ENCODE measurements around the gene CFD. TPM values are rescaled to one million over a fixed set of nuclear protein-coding genes. Genes with fewer than 3 reads are reported as not detected.
"Not testable (repeated sequence)": the region's sequence is repeated elsewhere in the genome, so short reads cannot be mapped to it uniquely, and the experiment has no call there.

CFD gene
- polyA plus RNA-seq, 1 donor from 2014 or later = 6.3 TPM

GRCh38 chr19:820212-820611 is 39.3 kb upstream of the CFD start:
- H3K27ac Mint-ChIP-seq = peak overlapping the region in 1 of 3 donors; percentile 70
- H3K4me3 Mint-ChIP-seq, H3K36me3 Mint-ChIP-seq: not testable (repeated sequence)

DNA sequence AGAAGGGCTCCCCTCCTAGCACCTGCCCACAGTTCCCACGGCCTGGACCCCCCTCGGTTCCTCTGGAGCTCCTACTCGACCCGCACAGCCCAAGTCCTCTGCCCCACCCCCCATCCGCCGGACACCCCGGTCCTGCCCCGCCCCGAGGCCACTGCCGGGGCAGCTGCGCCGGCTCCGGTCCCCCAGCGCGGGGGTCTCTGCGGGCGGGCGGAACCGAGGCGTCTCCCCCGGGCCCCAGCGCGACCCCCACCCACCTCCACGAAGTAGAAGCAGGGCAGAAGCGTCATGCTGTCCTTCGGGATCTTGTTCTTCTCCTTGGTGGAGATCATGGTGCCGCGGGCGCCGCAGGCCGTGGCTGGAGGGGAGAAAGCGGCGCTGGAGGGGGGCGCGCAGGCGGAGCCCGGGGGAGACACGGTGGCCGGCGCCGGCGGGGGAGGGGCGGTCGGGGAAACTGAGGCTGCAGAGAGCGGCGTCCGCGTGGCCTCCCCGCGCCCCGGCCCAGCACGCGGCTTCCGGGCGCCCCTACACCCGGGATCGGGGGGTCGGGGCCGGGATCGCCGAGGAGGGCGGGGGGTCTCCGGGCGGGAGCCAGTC is 38.1 kb upstream of the CFD start:
- no peaks in the 10 kb centered on the region for H3K9me3 Mint-ChIP-seq
- H3K4me3 Mint-ChIP-seq = no peak overlapping the region
- H3K36me3 Mint-ChIP-seq = no peaks in the 10 kb centered on the region
- peaks cover 24% of the 10 kb centered on the region for H3K27me3 Mint-ChIP-seq
- H3K4me1 Mint-ChIP-seq = no peaks in the 10 kb centered on the region
- no peak overlapping the region for H3K27ac Mint-ChIP-seq

More at GRCh38 chr19:820212-820611, 39.3 kb upstream of the CFD start:
- H3K9me3 Mint-ChIP-seq, H3K4me1 Mint-ChIP-seq: not testable (repeated sequence)
- peaks cover 19% of the 10 kb centered on the region for H3K27me3 Mint-ChIP-seq

GRCh38 chr19:821825-822503 is 37.5 kb upstream of the CFD start, which contains the start of gene PLPPR3:
TSS of gene PLPPR3 (minus strand) at chr19:821955. CDS start at chr19:821559, 396 bp downstream.
- Mint-ChIP-seq H3K27ac (peak within 1 kb of the TSS in 1 of 3 donors; percentile 48), H3K4me1 (no peaks in the 10 kb centered on the region), H3K9me3 (no peaks in the 10 kb centered on the region), H3K4me3 (peak within 1 kb of the TSS in 2 of 4 donors; percentile 60 to 63), H3K27me3 (peaks cover 24% of the 10 kb centered on the region), H3K36me3 (no peaks in the 10 kb centered on the region)

GRCh38 chr19:823565-824121 is 35.8 kb upstream of the CFD start:
- Mint-ChIP-seq H3K27me3 (peaks cover 24% of the 10 kb centered on the region), H3K4me1 (no peaks in the 10 kb centered on the region), H3K9me3 (no peaks in the 10 kb centered on the region), H3K4me3 (no peak overlapping the region), H3K27ac (peak overlapping the region in 1 of 3 donors; percentile 21), H3K36me3 (no peaks in the 10 kb centered on the region)

- Mint-ChIP-seq H3K27me3 (peaks cover 28% of the 10 kb centered on the region), H3K4me3 (no peak overlapping the region), H3K9me3 (no peaks in the 10 kb centered on the region), H3K4me1 (no peaks in the 10 kb centered on the region), H3K36me3 (no peaks in the 10 kb centered on the region), H3K27ac (no peak overlapping the region)
These were observed 34.6 kb upstream of the CFD start for GRCh38 chr19:824885-825284.

DNA sequence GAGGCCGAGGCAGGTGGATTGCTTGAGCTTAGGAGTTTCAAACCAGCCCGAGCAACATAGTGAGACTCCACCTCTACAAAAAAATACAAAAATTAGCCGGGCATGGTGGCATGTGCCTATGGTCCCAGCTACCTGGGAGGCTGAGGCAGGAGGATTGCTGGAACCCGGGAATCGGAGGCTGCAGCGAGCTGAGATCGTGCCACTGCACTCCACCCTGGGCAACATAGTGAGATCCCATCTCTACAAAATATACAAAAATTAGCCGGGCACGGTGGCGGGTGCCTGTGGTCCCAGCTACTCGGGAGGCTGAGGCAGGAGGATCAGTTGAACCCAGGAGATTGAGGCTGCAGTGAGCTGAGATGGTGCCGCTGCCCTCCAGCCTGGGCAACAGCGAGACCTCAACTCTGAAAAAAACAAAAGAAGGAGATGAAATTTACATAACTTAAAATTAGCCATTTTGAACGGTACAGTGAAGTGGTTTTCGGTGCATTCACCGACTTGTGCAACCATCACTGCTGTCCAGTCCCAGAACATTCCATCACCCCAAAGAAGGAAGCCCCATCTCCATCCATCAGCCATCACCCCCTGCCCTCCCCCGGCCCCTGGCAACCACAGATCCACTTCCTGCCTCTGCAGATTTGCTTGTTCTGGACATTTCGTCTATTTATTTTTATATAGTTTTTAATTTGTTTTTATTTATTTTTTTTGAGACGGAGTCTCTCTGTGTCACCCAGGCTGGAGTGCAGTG is 33.4 kb upstream of the CFD start:
- H3K9me3 Mint-ChIP-seq = no peaks in the 10 kb centered on the region
- H3K27ac Mint-ChIP-seq = no peak overlapping the region
- no peaks in the 10 kb centered on the region for H3K4me1 Mint-ChIP-seq
- no peak overlapping the region for H3K4me3 Mint-ChIP-seq
- H3K27me3 Mint-ChIP-seq = peaks cover 28% of the 10 kb centered on the region
- no peaks in the 10 kb centered on the region for H3K36me3 Mint-ChIP-seq

DNA sequence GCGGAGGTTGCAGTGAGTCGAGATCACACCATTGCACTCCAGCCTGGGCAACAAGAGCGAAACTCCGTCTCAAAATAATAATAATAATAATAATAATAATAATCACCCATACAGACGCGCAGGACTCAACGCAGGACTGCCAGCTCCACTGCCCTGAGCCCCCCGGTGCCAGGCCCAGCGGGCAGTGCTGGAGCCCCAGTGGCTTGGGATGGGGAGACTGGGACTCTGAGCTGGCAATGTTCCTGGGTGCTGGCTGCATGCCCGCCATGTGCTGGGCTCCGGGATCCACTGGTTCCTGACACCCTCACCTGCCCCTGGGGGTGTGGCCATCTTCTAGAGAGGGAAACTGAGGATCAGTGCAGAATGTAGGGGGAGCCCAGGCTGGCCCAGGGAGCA is 32.2 kb upstream of the CFD start:
- no peak overlapping the region for H3K4me3 Mint-ChIP-seq
- H3K4me1 Mint-ChIP-seq = no peaks in the 10 kb centered on the region
- H3K36me3 Mint-ChIP-seq = no peaks in the 10 kb centered on the region
- no peaks in the 10 kb centered on the region for H3K9me3 Mint-ChIP-seq
- no peak overlapping the region for H3K27ac Mint-ChIP-seq
- H3K27me3 Mint-ChIP-seq = peaks cover 27% of the 10 kb centered on the region

GRCh38 chr19:827710-828321 is 31.6 kb upstream of the CFD start, which contains the start of gene AZU1:
TSS of gene AZU1 (plus strand) at chr19:827837. CDS start at chr19:827847, 10 bp downstream.
- Mint-ChIP-seq H3K9me3 (no peaks in the 10 kb centered on the region), H3K27me3 (peaks cover 23% of the 10 kb centered on the region), H3K4me1 (no peaks in the 10 kb centered on the region), H3K4me3 (no peak within 1 kb of the TSS), H3K27ac (no peak within 1 kb of the TSS), H3K36me3 (no peaks in the 10 kb centered on the region)

DNA sequence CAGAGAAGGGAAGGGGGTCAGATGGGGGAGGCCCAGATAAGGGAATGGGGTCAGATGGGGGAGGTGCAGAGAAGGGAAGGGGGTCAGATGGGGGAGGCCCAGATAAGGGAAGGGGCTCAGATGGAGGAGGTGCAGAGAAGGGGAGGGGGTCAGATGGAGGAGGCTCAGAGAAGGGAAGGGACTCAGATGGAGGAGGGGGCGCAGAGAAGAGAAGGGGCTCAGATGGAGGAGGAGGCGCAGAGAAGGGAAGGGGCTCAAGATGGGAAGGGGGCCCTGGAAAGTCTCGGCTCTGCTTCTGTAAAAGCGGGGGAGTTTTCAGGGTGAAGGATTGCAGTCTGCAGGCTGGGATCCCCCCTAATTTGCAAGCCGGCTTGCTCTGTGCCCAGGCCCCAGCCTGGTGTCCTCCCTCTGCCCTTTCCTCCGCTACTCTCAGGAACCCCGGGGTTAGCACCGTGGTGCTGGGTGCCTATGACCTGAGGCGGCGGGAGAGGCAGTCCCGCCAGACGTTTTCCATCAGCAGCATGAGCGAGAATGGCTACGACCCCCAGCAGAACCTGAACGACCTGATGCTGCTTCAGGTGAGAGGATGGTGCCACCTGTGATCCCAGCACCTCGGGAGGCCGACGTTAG is 30.2 kb upstream of the CFD start:
- no peak overlapping the region for H3K27ac Mint-ChIP-seq
- H3K4me1 Mint-ChIP-seq = no peaks in the 10 kb centered on the region

DNA sequence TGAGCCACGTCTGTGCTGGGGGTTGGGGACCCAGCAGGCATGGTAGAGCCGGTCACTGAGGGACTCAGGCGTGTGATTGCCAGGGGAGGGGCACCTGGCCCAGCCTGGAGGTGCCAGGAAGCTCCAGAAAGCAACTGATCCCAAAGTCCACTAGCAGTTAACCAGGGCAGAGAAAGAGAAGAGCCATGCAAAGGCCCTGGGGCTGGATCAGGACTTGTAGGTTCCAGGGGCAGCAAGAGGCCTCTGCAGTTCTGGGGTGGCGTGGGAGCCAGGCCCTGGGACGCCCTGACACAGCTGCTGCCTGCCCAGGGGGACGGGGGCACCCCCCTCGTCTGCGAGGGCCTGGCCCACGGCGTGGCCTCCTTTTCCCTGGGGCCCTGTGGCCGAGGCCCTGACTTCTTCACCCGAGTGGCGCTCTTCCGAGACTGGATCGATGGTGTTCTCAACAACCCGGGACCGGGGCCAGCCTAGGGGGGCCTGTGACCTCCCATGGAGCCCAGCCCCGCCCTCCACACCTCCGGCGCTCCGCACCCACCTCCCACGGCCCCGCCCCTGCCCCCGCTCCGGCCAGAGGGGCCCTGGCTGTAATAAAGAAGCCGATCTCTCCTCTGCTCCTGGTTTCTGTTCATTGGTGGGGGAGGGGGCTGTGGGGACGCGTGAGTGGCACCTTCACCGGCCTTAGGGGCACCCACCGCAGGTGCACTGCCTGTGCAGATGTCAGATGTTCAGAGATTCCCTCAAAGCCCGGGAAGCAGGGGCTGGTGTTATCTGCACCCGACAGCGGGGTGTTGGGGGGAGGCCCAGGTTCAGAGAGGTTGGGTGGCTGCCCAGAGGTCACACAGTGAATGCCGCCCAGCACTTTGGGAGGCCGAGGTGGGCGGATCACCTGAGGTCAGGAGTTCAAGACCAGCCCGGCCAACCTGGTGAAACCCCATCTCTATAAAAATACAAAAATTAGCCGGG is 27.8 kb upstream of the CFD start:
- no peaks in the 10 kb centered on the region for H3K36me3 Mint-ChIP-seq
- H3K27ac Mint-ChIP-seq = no peak overlapping the region
- H3K27me3 Mint-ChIP-seq = peaks cover 11% of the 10 kb centered on the region
- H3K9me3 Mint-ChIP-seq = peaks cover 0 to 3% (median 0%) of the 10 kb centered on the region in 3 donors
- H3K4me1 Mint-ChIP-seq = no peaks in the 10 kb centered on the region
- no peak overlapping the region for H3K4me3 Mint-ChIP-seq

More for the DNA sequence above, 30.2 kb upstream of the CFD start:
- no peak overlapping the region for H3K4me3 Mint-ChIP-seq
- H3K9me3 Mint-ChIP-seq = no peaks in the 10 kb centered on the region
- H3K36me3 Mint-ChIP-seq = no peaks in the 10 kb centered on the region
- peaks cover 12% of the 10 kb centered on the region for H3K27me3 Mint-ChIP-seq

- peaks cover 0 to 3% (median 0%) of the 10 kb centered on the region in 3 donors for H3K9me3 Mint-ChIP-seq
- H3K36me3 Mint-ChIP-seq = no peaks in the 10 kb centered on the region
- H3K4me1 Mint-ChIP-seq = peaks cover 0 to 2% (median 0%) of the 10 kb centered on the region in 3 donors
- peak overlapping the region in 1 of 3 donors; percentile 59 for H3K27ac Mint-ChIP-seq
- H3K27me3 Mint-ChIP-seq = peaks cover 21% of the 10 kb centered on the region
- H3K4me3 Mint-ChIP-seq = no peak overlapping the region
These were observed 25.2 kb upstream of the CFD start for GRCh38 chr19:834216-834615.

- Mint-ChIP-seq H3K9me3 (peaks cover 0 to 3% (median 0%) of the 10 kb centered on the region in 3 donors), H3K27me3 (peaks cover 21% of the 10 kb centered on the region), H3K4me1 (peaks cover 0 to 2% (median 0%) of the 10 kb centered on the region in 3 donors), H3K27ac (no peak overlapping the region), H3K36me3 (no peaks in the 10 kb centered on the region), H3K4me3 (no peak overlapping the region)
These were observed 24.2 kb upstream of the CFD start for GRCh38 chr19:835210-835810.

DNA sequence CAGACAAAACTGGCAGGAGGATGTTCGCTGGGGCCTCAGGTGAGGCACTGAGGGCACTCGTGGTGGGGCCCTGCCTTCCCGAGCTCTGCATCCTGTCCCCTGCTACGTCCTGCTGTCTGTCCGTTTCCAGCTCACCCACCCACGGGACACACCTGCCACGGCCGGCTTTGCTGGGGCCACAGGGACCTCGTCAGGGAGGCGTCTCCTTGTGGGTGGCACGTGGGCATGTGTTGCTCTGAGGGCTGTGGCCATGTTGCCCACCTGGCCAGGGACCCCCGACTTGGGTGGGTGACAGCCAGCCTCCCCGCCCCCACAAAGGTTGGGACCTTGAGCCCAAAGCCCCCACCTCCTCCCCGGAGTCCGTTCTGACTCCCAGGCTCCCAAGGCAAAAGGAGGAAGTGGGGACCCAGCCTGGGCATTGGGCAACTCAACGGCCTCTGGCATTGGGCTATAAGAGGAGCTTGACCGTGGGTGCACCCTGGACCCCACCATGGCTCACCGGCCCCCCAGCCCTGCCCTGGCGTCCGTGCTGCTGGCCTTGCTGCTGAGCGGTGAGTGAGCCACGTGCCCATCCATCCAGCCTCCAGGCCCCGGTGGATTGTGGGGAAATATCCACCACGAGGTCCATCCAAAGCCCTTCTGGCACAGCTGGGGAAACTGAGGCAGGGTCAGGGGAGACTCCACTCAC is 18.8 kb upstream of the CFD start, which contains the start of gene PRTN3:
Gene PRTN3 (plus strand): TSS at position 481 of the 688 bp plus-strand sequence. CDS start 10 bp downstream, at position 491.
- Mint-ChIP-seq H3K36me3 (peaks cover 3% of the 10 kb centered on the region), H3K27me3 (peaks cover 47% of the 10 kb centered on the region), H3K4me1 (peaks cover 5 to 7% (median 6%) of the 10 kb centered on the region in 3 donors), H3K9me3 (peaks cover 0 to 6% (median 0%) of the 10 kb centered on the region in 3 donors), H3K27ac (peak within 1 kb of the TSS; percentile 63 to 92 (median 68)), H3K4me3 (peak within 1 kb of the TSS in 1 of 4 donors; percentile 9)

All from IgD-negative memory B cell (primary cell).